ENCODE data around the gene KCNS3.

The KCNS3 gene

DNA sequence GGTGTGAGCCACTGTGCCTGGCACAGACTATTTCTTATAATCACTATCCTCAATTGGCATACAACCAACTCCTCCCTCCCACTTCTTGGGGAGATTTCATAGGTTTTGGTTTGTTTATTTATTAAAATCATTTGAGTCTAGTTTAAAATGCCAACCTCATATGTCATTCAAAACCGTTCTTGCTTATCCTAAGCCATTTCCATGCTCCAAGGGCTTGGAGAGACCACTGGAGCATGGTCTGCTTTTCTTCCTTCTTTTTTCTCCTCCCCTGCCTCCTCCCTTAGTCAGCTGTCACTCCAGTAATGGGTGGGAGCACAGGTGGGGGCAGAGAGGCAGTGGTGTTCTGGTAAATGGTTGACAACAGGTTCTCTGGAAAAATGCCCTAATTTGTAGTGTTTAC, 20.4 kb upstream of the KCNS3 start:
- no peak overlapping the region for H3K4me3 ChIP-seq (replicated peaks; ENCODE audit: insufficient read depth, low read length)

GRCh38 chr2:17863539-17863938, 14.9 kb upstream of the KCNS3 start:
- Histone ChIP-seq H3K27me3 (ENCODE audit: insufficient read depth, poor library complexity, severe bottlenecking) (no peaks in the 10 kb centered on the region), H3K4me3 (replicated peaks; ENCODE audit: insufficient read depth, low read length) (no peak overlapping the region), H3K27ac (replicated peaks) (no peak overlapping the region)
- TF ChIP-seq, protein P1, sequence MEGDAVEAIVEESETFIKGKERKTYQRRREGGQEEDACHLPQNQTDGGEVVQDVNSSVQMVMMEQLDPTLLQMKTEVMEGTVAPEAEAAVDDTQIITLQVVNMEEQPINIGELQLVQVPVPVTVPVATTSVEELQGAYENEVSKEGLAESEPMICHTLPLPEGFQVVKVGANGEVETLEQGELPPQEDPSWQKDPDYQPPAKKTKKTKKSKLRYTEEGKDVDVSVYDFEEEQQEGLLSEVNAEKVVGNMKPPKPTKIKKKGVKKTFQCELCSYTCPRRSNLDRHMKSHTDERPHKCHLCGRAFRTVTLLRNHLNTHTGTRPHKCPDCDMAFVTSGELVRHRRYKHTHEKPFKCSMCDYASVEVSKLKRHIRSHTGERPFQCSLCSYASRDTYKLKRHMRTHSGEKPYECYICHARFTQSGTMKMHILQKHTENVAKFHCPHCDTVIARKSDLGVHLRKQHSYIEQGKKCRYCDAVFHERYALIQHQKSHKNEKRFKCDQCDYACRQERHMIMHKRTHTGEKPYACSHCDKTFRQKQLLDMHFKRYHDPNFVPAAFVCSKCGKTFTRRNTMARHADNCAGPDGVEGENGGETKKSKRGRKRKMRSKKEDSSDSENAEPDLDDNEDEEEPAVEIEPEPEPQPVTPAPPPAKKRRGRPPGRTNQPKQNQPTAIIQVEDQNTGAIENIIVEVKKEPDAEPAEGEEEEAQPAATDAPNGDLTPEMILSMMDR (IDR thresholded peaks at IDR 0.05; ENCODE audit: insufficient read depth, low read length): no peak
- TF ChIP-seq GABPA (IDR thresholded peaks at IDR 0.05; ENCODE audit: low read depth) (no peak), REST (IDR thresholded peaks at IDR 0.05; ENCODE audit: insufficient replicate concordance, low read depth) (no peak), POLR2AphosphoS5 (IDR thresholded peaks at IDR 0.05; ENCODE audit: low read depth) (no peak), SPI1 (IDR thresholded peaks at IDR 0.05; ENCODE audit: borderline replicate concordance, low read depth) (no peak)
- DNase-seq (ENCODE audit: low read depth in 1 of 2, low spot score in 1 of 2): no peak

More for the DNA sequence above, 20.4 kb upstream of the KCNS3 start:
- no peaks in the 10 kb centered on the region for H3K27me3 ChIP-seq (ENCODE audit: insufficient read depth, poor library complexity, severe bottlenecking)
- TF ChIP-seq, protein P1 (IDR thresholded peaks at IDR 0.05; ENCODE audit: insufficient read depth, low read length): no peak
- TF ChIP-seq SPI1 (IDR thresholded peaks at IDR 0.05; ENCODE audit: borderline replicate concordance, low read depth) (no peak), POLR2AphosphoS5 (IDR thresholded peaks at IDR 0.05; ENCODE audit: low read depth) (no peak), REST (IDR thresholded peaks at IDR 0.05; ENCODE audit: insufficient replicate concordance, low read depth) (no peak), GABPA (IDR thresholded peaks at IDR 0.05; ENCODE audit: low read depth) (no peak)
- H3K27ac ChIP-seq (replicated peaks): no peak overlapping the region
- no peak for DNase-seq (ENCODE audit: low read depth in 1 of 2, low spot score in 1 of 2)

- H3K4me3 ChIP-seq (replicated peaks; ENCODE audit: insufficient read depth, low read length): no peak overlapping the region
- TF ChIP-seq POLR2AphosphoS5 (IDR thresholded peaks at IDR 0.05; ENCODE audit: low read depth) (no peak), SPI1 (IDR thresholded peaks at IDR 0.05; ENCODE audit: borderline replicate concordance, low read depth) (no peak), REST (IDR thresholded peaks at IDR 0.05; ENCODE audit: insufficient replicate concordance, low read depth) (no peak), GABPA (IDR thresholded peaks at IDR 0.05; ENCODE audit: low read depth) (no peak)
- TF ChIP-seq, protein P1 (IDR thresholded peaks at IDR 0.05; ENCODE audit: insufficient read depth, low read length): no peak
- DNase-seq (ENCODE audit: low read depth in 1 of 2, low spot score in 1 of 2): no peak
- no peak overlapping the region for H3K27ac ChIP-seq (replicated peaks)
- no peaks in the 10 kb centered on the region for H3K27me3 ChIP-seq (ENCODE audit: insufficient read depth, poor library complexity, severe bottlenecking)
Measured at GRCh38 chr2:17864676-17865075, 13.8 kb upstream of the KCNS3 start.

Data from HL-60 (cell line).